Posterior cingulate gyrus (tissue), 11 donors: ENCODE measurements around the gene PLSCR4.
A peak's percentile ranks its signal among the peaks of the same experiment; 100 is the strongest.
"Not testable (repeated sequence)": the region's sequence is repeated elsewhere in the genome, so short reads cannot be mapped to it uniquely, and the experiment has no call there.

Experiments
- DNase-seq, 10 donors: peaks; one replicate each; pipeline versions ENCODE4 v3.0.0 to v3.0.0-alpha.2; 2020 to 2021; ENCODE audit warnings: mixed read lengths in 3 of 10
- intact Hi-C: fragments of 100-400 bp; cut with DNase I; formaldehyde crosslinking; loops from one replicate; pipeline ENCODE4 v1.15.1; 2023

Gene PLSCR4, protein sequence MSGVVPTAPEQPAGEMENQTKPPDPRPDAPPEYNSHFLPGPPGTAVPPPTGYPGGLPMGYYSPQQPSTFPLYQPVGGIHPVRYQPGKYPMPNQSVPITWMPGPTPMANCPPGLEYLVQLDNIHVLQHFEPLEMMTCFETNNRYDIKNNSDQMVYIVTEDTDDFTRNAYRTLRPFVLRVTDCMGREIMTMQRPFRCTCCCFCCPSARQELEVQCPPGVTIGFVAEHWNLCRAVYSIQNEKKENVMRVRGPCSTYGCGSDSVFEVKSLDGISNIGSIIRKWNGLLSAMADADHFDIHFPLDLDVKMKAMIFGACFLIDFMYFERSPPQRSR

GRCh38 chr3:146250449-146251382 lies at the start of gene PLSCR4:
Gene PLSCR4, minus strand, starts transcription at chr3:146251105. Its CDS starts 29,034 bp downstream, at chr3:146222071.
- peak in 9 of 10 donors; percentile 8 to 88 (median 30) for DNase-seq
- intact Hi-C loops: no loop called here

GRCh38 chr3:146293401-146293800 lies 42.5 kb upstream of the PLSCR4 start:
- DNase-seq, intact Hi-C loops: not testable (repeated sequence)

- no peak for DNase-seq
- intact Hi-C loops: no loop called here
Observed at GRCh38 chr3:146283781-146284445, 33.0 kb upstream of the PLSCR4 start.

DNA sequence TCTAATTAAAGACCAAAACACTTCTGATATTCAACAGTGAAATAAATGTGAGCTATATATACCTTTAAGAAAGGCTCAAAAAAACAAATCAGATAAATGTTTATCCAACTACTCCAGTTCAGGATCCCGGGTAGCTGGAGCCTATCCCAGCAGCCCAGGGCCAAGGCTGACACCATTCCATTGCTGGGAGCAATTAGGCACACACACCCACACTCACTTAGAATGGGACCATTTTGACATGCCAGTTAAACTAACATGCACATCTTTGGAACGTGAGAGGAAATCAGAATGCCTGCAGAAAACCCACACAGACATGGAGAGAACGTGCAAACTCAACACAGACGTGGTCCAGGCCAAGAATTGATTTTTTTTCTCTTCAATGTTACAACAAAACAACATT lies 30.0 kb upstream of the PLSCR4 start:
- intact Hi-C loops: no loop called here
- peak in 1 of 10 donors; percentile 17 for DNase-seq

DNA sequence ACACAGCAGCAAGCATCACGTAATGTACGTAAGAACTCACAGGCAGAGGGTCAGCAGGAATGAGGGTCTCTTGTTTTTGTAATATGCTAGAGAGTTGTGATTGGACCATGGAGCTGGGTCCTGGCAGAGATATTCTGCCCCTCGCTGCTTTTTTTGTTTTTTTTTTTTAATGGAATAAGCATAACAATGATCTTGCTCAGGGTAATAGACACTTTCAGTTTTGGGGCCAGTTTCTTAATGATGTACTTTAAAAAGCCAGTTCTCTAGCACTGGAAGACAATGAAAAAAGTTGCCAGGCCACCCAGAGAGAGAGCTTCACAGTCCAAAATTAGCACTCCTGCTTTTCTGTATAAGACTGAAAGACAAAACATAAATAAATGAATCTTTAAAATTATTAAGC lies 29.0 kb upstream of the PLSCR4 start:
- no peak for DNase-seq
- intact Hi-C loops: no loop called here

- DNase-seq: no peak
- intact Hi-C loops: no loop called here
Observed at GRCh38 chr3:146279013-146279412, 28.1 kb upstream of the PLSCR4 start.

GRCh38 chr3:146277953-146278631 lies 27.2 kb upstream of the PLSCR4 start:
- no peak for DNase-seq

GRCh38 chr3:146275476-146275875 lies 24.6 kb upstream of the PLSCR4 start:
- intact Hi-C loops: no loop called here
- DNase-seq: no peak

More at GRCh38 chr3:146277953-146278631, 27.2 kb upstream of the PLSCR4 start:
- intact Hi-C loops: no loop called here

- intact Hi-C loops: no loop called here
- no peak for DNase-seq
Observed at GRCh38 chr3:146274833-146275232, 23.9 kb upstream of the PLSCR4 start.

- no peak for DNase-seq
- intact Hi-C loops: no loop called here
Observed at GRCh38 chr3:146273721-146274407, 23.0 kb upstream of the PLSCR4 start.

GRCh38 chr3:146271180-146271579 lies 20.3 kb upstream of the PLSCR4 start:
- intact Hi-C loops: no loop called here

DNA sequence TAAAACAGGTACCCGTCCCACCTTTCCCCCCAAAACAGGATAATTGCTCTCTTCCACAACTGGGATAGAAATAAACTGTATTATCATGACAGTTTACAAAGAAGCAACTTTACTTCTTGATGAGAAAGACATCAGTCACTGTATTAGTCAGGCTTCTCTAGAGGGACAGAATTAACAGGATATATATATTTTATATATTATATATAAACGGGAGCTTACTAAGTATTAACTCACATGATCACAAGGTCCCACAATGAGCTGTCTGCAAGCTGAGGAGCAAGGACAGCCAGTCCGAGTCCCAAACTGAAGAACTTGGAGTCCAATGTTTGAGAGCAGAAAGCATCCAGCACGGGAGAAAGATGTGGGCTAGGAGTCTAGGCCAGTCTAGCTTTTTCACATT lies 18.4 kb upstream of the PLSCR4 start:
- intact Hi-C loops: no loop called here
- no peak for DNase-seq

More at GRCh38 chr3:146271180-146271579, 20.3 kb upstream of the PLSCR4 start:
- DNase-seq: no peak

- DNase-seq: no peak
- intact Hi-C loops: no loop called here
Observed at GRCh38 chr3:146268535-146269219, 17.8 kb upstream of the PLSCR4 start.

DNA sequence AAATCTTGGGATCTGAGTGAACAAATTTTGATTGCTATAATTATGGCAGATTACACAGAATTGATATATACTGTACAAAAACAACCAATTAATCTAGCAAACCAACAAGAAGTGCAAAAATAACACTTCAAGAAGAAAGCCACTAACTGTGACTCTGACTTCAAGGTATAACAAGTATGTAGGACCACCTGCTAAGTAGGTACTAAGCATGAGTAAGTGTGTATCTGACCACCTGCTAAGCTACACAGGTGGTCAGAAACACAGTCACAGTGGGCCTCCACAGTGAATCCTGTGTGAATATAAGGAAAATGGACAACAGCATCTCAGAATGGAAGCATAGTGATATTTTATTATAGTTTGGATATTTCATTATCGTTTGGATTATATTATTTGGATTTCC lies 14.8 kb upstream of the PLSCR4 start:
- no peak for DNase-seq
- intact Hi-C loops: no loop called here

GRCh38 chr3:146262371-146263110 lies 11.6 kb upstream of the PLSCR4 start:
- intact Hi-C loops: no loop called here
- no peak for DNase-seq

DNA sequence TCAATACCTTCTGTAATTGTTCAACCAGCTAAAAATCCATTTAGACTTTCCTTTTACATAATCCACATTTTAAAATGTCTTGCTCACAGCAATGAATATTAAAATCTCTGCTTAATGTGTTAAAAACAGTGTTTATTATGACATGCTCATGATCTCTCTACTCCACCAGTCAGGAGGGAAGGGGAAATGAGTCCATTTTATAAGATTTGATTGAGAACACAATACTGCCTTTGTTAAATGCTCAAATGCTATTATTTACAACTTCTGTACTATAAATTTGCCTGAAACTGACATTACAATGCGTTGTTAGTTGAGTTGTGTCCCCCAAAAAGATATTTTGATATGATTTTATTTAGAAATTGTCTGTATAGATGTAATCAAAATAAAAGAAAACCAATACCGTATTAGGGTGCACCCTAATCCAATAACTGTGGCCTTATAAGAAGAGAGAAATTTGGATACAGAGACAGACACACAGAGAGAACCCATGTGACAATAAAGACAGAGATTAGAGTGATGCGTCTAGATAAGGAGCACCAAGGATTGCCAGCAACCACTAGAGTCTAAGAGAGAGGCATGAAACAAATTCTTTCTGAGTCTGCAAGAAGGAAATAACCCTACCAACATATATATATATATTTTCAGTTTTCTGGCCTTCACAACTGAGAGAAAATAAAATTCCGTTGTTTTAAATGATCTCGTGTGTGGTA lies 9.1 kb upstream of the PLSCR4 start:
- intact Hi-C loops: no loop called here
- no peak for DNase-seq

GRCh38 chr3:146256851-146257486 lies 6.1 kb upstream of the PLSCR4 start:
- no peak for DNase-seq
- intact Hi-C loops: no loop called here
